Upper lobe of right lung (tissue), 1 donor: ENCODE measurements around the gene MYCN. TPM values are rescaled to one million over a fixed set of nuclear protein-coding genes. Genes with fewer than 3 reads are reported as not detected.
"Not testable (repeated sequence)": the region's sequence is repeated elsewhere in the genome, so short reads cannot be mapped to it uniquely, and the experiment has no call there.

ENCODE experiments used
- ATAC-seq: fragments of 200-7000 bp; cut with Tn5 transposase; one replicate; pipeline ENCODE4 v1.9.1; 2020; ENCODE audit warnings: mild to moderate bottlenecking, moderate library complexity
- DNase-seq: peaks from one replicate; pipeline ENCODE4 v3.0.0-alpha.2; 2020
- H3K27ac ChIP-seq: fragments of 200-600 bp; one replicate; pipeline ENCODE4 v1.8.0; 2022
- H3K27me3 ChIP-seq: fragments of 200-600 bp; one replicate; pipeline ENCODE4 v1.8.0; 2022; ENCODE audit warnings: mild to moderate bottlenecking
- H3K36me3 ChIP-seq: fragments of 200-600 bp; one replicate; pipeline ENCODE4 v1.8.0; 2022
- H3K4me1 ChIP-seq: fragments of 200-600 bp; one replicate; pipeline ENCODE4 v1.8.0; 2022
- H3K4me3 ChIP-seq: fragments of 200-600 bp; one replicate; pipeline ENCODE4 v1.8.0; 2022; ENCODE audit warnings: mild to moderate bottlenecking
- H3K9me3 ChIP-seq: fragments of 200-600 bp; one replicate; pipeline ENCODE4 v1.8.0; 2022
- CTCF ChIP-seq: fragments of 200-600 bp; IDR thresholded peaks from one replicate; pipeline ENCODE4 v1.8.0; 2022; ENCODE audit warnings: antibody characterized with exemption
- intact Hi-C: fragments of 100-400 bp; cut with DNase I; formaldehyde crosslinking; loops from one replicate; pipeline ENCODE4 v1.11.0; 2022
- total RNA-seq: library from RNA; stranded (reverse); fragmentation: NEBNext Ultra II Directional; extraction: Animal tissue kit (Norgen Biotek cat#: 25700); gene quantifications from one replicate; pipeline ENCODE4 v1.2.1, GENCODE V29; 2021
- donor health status: DM: no; HTN: yes; CAD: no; lungs with severe emphysema.

The MYCN gene
- total RNA-seq, 1 donor from 2014 or later = 0.49 TPM

GRCh38 chr2:15956230-15956629 is 15.9 kb downstream of the MYCN start:
- Histone ChIP-seq H3K4me3 (no peak overlapping the region), H3K27me3 (no peaks in the 10 kb centered on the region), H3K9me3 (no peaks in the 10 kb centered on the region), H3K27ac (no peak overlapping the region), H3K36me3 (no peaks in the 10 kb centered on the region), H3K4me1 (no peaks in the 10 kb centered on the region)
- ATAC-seq = no peak
- no peak for TF ChIP-seq CTCF
- DNase-seq = no peak
- intact Hi-C loops = no loop called here

GRCh38 chr2:15956751-15957736 is 16.7 kb downstream of the MYCN start:
- no peaks in the 10 kb centered on the region for H3K9me3 ChIP-seq
- no peaks in the 10 kb centered on the region for H3K4me1 ChIP-seq
- DNase-seq = no peak
- intact Hi-C loops = no loop called here
- H3K27me3 ChIP-seq = no peaks in the 10 kb centered on the region
- H3K36me3 ChIP-seq = no peaks in the 10 kb centered on the region
- no peak overlapping the region for H3K4me3 ChIP-seq
- no peak overlapping the region for H3K27ac ChIP-seq
- no peak for TF ChIP-seq CTCF
- ATAC-seq = no peak

DNA sequence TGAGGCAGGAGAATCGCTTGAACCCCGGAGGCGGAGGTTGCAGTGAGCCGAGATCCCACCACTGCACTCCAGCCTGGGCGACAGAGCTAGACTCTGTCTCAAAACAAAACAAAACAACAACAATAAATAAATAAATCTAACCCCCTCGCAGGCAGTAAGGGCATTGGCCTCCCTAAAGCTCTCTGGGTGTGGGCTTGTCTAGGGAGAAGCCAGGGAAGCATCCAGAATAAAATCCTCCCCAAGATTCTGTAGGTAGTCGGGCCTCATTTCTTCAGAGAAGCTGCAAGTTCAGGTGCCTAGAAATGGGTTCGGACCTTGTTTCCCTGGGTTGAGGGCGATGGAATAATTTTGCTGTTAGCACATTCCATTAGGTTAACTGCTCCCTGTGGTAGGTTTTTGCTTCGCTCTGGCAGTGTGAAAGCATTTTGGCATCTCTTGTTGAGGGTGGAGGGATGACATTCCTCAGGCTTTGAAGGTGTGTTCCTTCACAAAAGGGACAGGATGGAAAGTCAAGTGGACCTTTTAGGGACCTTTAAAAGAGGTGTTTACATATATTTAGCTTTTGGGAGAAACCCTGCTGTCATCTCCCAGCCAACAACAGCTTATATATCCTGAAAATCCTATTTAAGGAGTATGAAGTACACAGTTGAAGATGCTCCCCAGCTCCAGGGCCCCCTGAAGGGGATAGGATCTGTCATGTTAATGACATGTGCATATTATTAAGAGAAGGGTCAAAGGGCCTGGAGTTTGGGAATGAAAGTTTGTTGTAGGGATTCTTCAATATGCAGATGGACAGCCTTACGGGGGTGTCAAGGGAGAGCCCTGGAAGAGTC is 17.7 kb downstream of the MYCN start:
- DNase-seq = no peak
- intact Hi-C loops = no loop called here
- TF ChIP-seq CTCF = no peak
- H3K4me1 ChIP-seq = no peaks in the 10 kb centered on the region
- no peaks in the 10 kb centered on the region for H3K36me3 ChIP-seq
- no peak overlapping the region for H3K4me3 ChIP-seq
- no peak overlapping the region for H3K27ac ChIP-seq
- no peaks in the 10 kb centered on the region for H3K27me3 ChIP-seq
- no peak for ATAC-seq
- H3K9me3 ChIP-seq = no peaks in the 10 kb centered on the region

- no peaks in the 10 kb centered on the region for H3K9me3 ChIP-seq
- H3K27me3 ChIP-seq = no peaks in the 10 kb centered on the region
- TF ChIP-seq CTCF = no peak
- H3K4me3 ChIP-seq = no peak overlapping the region
- ATAC-seq (no peak), DNase-seq (no peak)
- H3K36me3 ChIP-seq = no peaks in the 10 kb centered on the region
- no peaks in the 10 kb centered on the region for H3K4me1 ChIP-seq
- no peak overlapping the region for H3K27ac ChIP-seq
- intact Hi-C loops = no loop called here
These were observed 19.2 kb downstream of the MYCN start for GRCh38 chr2:15959331-15960153.

- H3K4me1 ChIP-seq, H3K27ac ChIP-seq, ATAC-seq, H3K27me3 ChIP-seq, intact Hi-C loops, DNase-seq, H3K9me3 ChIP-seq, H3K36me3 ChIP-seq, H3K4me3 ChIP-seq: not testable (repeated sequence)
These were observed 19.8 kb downstream of the MYCN start for GRCh38 chr2:15960154-15960520.

GRCh38 chr2:15963109-15963976 is 23.0 kb downstream of the MYCN start:
- intact Hi-C loops, H3K9me3 ChIP-seq, H3K36me3 ChIP-seq, H3K27ac ChIP-seq, ATAC-seq, DNase-seq, H3K4me1 ChIP-seq, H3K27me3 ChIP-seq, H3K4me3 ChIP-seq: not testable (repeated sequence)
